Activated CD8-positive, alpha-beta T cell treated with anti-CD3 and anti-CD28 coated beads for 36 hours (primary cell): ENCODE measurements around the gene OAS1. TPM values are rescaled to one million over a fixed set of nuclear protein-coding genes. Genes with fewer than 3 reads are reported as not detected.

ENCODE experiments used
- ATAC-seq: fragments of 200-7000 bp; cut with Tn5 transposase; one replicate; pipeline ENCODE4 v1.10.0; 2021; ENCODE audit warnings: mild to moderate bottlenecking, moderate library complexity
- CTCF ChIA-PET: fragments of 350-600 bp; sonication (Branson Sonifier 250); formaldehyde crosslinking; loops from one replicate; lab custom pipeline; 2021; ENCODE audit warnings: antibody characterized with exemption; lab: Charles Lee
- POLR2A ChIA-PET: fragments of 350-600 bp; sonication (Branson Sonifier 250); formaldehyde crosslinking; loops from one replicate; lab custom pipeline; 2021; ENCODE audit warnings: antibody characterized with exemption; lab: Charles Lee
- DNase-seq: peaks from one replicate; pipeline ENCODE4 v3.0.0-alpha.2; 2020
- H3K27ac Mint-ChIP-seq: one replicate; pipeline ENCODE4 v1.8.0; 2021; ENCODE audit warnings: mild to moderate bottlenecking, mixed read lengths
- H3K27me3 Mint-ChIP-seq: one replicate; pipeline ENCODE4 v1.8.0; 2021; ENCODE audit warnings: mixed read lengths
- H3K36me3 Mint-ChIP-seq: one replicate; pipeline ENCODE4 v1.8.0; 2021; ENCODE audit warnings: low read depth, mixed read lengths
- H3K4me1 Mint-ChIP-seq: one replicate; pipeline ENCODE4 v1.8.0; 2021; ENCODE audit warnings: low read depth, mixed read lengths
- H3K4me3 Mint-ChIP-seq: one replicate; pipeline ENCODE4 v1.8.0; 2021; ENCODE audit warnings: mild to moderate bottlenecking, moderate library complexity, mixed read lengths
- H3K9me3 Mint-ChIP-seq: one replicate; pipeline ENCODE4 v1.8.0; 2021; ENCODE audit warnings: mixed read lengths
- CTCF ChIP-seq: fragments of 200-600 bp; IDR thresholded peaks from one replicate; pipeline ENCODE4 v1.8.0; 2022; ENCODE audit warnings: antibody characterized with exemption, mild to moderate bottlenecking
- intact Hi-C: fragments of 100-400 bp; cut with micrococcal nuclease; formaldehyde crosslinking; loops from one replicate; pipeline ENCODE4 v1.10.0; 2022
- total RNA-seq, 2 experiments: library from RNA; stranded (reverse); gene quantifications; one replicate each; pipeline ENCODE4 v1.2.3, GENCODE V29; 2021

OAS1 gene
- total RNA-seq, 2 experiments from 2014 or later, result 22.7 to 26.8 TPM

- ChIA-PET POLR2A (no interaction called here), CTCF (no interaction called here)
- peaks cover 7% of the 10 kb centered on the region for H3K9me3 Mint-ChIP-seq
- no peaks in the 10 kb centered on the region for H3K27me3 Mint-ChIP-seq
- DNase-seq (no peak), ATAC-seq (no peak)
- intact Hi-C loops, result no loop called here
- TF ChIP-seq CTCF, result no peak
- H3K27ac Mint-ChIP-seq, result no peak overlapping the region
- peaks cover 3% of the 10 kb centered on the region for H3K4me1 Mint-ChIP-seq
- H3K36me3 Mint-ChIP-seq, result no peaks in the 10 kb centered on the region
- H3K4me3 Mint-ChIP-seq, result no peak overlapping the region
Observed at GRCh38 chr12:112929715-112930114, 23.0 kb downstream of the OAS1 start.

GRCh38 chr12:112930350-112930749, 23.6 kb downstream of the OAS1 start:
- ChIA-PET POLR2A (interaction anchor here (1.2 kb wide), 1 partner anchor 14 kb away, joined by 4 read pairs; no protein-coding TSS in a partner anchor), CTCF (interaction anchor here (1.2 kb wide), 1 partner anchor 23 kb away, joined by 4 read pairs; the partner anchor contains the start of gene OAS1)
- intact Hi-C loops, result no loop called here
- H3K27ac Mint-ChIP-seq, result no peak overlapping the region
- no peak for ATAC-seq
- peaks cover 7% of the 10 kb centered on the region for H3K9me3 Mint-ChIP-seq
- peaks cover 3% of the 10 kb centered on the region for H3K4me1 Mint-ChIP-seq
- no peak for DNase-seq
- no peak overlapping the region for H3K4me3 Mint-ChIP-seq
- TF ChIP-seq CTCF, result no peak
- no peaks in the 10 kb centered on the region for H3K36me3 Mint-ChIP-seq
- H3K27me3 Mint-ChIP-seq, result no peaks in the 10 kb centered on the region

GRCh38 chr12:112932485-112933128, 25.8 kb downstream of the OAS1 start:
- ATAC-seq, result no peak
- Mint-ChIP-seq H3K36me3 (no peaks in the 10 kb centered on the region), H3K4me3 (no peak overlapping the region), H3K27ac (no peak overlapping the region), H3K4me1 (peaks cover 8% of the 10 kb centered on the region), H3K27me3 (no peaks in the 10 kb centered on the region), H3K9me3 (peaks cover 3% of the 10 kb centered on the region)
- intact Hi-C loops, result no loop called here
- ChIA-PET POLR2A (no interaction called here), CTCF (interaction anchor here (1.1 kb wide), 1 partner anchor 19 kb away, joined by 3 read pairs; no protein-coding TSS in a partner anchor)
- DNase-seq, result no peak
- no peak for TF ChIP-seq CTCF

- ChIA-PET POLR2A (no interaction called here), CTCF (no interaction called here)
- Mint-ChIP-seq H3K27ac (no peak overlapping the region), H3K36me3 (no peaks in the 10 kb centered on the region), H3K4me3 (no peak overlapping the region), H3K9me3 (no peaks in the 10 kb centered on the region), H3K4me1 (peaks cover 13% of the 10 kb centered on the region), H3K27me3 (no peaks in the 10 kb centered on the region)
- ATAC-seq (no peak), DNase-seq (no peak)
- TF ChIP-seq CTCF, result no peak
- intact Hi-C loops, result no loop called here
Observed at GRCh38 chr12:112933129-112933505, 26.4 kb downstream of the OAS1 start.

GRCh38 chr12:112936264-112936663, 29.5 kb downstream of the OAS1 start:
- CTCF ChIA-PET, result interaction anchor here (2.3 kb wide), 1 partner anchor 42 kb away, joined by 11 read pairs; the partner anchor contains the start of gene OAS2
- H3K4me1 Mint-ChIP-seq, result peaks cover 28% of the 10 kb centered on the region
- H3K4me3 Mint-ChIP-seq, result no peak overlapping the region
- H3K9me3 Mint-ChIP-seq, result no peaks in the 10 kb centered on the region
- DNase-seq (no peak), ATAC-seq (no peak)
- intact Hi-C loops, result no loop called here
- H3K27me3 Mint-ChIP-seq, result no peaks in the 10 kb centered on the region
- TF ChIP-seq CTCF, result no peak
- POLR2A ChIA-PET, result no interaction called here
- H3K36me3 Mint-ChIP-seq, result no peaks in the 10 kb centered on the region
- H3K27ac Mint-ChIP-seq, result no peak overlapping the region
